HG02610 (cell line): ENCODE data around the gene DPYD.

Source experiments
- ATAC-seq: cut with Tn5 transposase; IDR thresholded peaks from one replicate; pipeline ENCODE4 v1.9.1; 2021; ENCODE audit warnings: mild to moderate bottlenecking, moderate library complexity; ENCODE audit not compliant: unreplicated experiment

Gene DPYD

DNA sequence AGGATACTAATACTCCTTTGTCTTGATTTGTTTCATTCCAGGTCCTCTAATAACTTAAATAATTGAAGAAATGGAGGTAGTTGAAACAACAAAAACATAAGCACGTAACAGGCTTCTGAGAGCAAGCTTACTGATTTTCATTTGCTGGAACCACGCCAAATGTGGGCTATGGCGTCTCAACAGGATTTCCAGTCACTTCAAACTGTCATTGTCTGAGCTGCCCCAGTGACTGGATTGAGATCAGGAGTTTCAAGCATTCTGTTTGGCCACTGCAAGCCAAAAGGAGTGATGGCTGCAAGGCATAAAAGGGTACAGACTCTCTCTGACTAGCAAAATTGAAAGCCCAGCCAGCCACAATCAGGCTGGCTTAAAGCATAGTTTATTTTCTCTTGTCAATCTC lies 289.9 kb downstream of the DPYD start:
- ATAC-seq: no peak

DNA sequence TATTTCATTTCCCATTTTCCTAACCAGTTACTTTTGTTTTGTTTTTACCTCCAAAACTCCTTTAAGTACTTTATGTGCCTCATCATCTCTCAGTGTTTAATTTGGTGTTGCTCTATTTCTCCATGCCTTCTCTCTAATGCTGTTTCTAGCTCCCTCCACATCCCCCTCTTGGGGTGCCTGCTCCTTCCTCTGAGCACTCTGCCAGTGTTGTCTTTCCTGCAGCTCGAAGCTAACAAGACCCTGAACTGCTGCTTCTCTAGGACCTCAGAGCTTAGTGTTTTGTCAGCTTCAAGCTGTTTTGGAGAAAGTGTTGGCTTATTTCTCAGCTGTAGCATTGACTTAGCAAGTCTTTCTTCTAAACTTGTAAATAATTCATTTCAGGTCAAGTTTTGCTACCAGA lies 290.6 kb downstream of the DPYD start:
- no peak for ATAC-seq

DNA sequence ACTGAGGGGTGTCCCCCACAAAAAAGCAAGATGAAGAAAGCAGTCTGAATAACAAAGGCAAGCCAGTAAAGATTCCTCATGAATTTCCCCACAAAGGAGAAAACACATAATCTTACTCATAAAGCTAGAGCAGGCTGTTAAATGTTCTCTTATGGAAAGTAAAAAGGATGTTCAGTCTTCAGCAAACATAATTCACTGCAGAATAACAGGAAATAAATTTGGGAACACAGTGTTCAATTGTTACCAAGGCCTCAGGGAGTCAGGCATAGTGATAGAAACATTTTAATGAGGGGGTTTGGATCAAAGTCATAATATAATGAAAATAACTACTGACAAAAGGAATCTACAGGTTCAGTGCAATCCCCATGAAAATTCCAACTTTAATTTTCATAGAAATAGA lies 297.6 kb downstream of the DPYD start:
- ATAC-seq: no peak

DNA sequence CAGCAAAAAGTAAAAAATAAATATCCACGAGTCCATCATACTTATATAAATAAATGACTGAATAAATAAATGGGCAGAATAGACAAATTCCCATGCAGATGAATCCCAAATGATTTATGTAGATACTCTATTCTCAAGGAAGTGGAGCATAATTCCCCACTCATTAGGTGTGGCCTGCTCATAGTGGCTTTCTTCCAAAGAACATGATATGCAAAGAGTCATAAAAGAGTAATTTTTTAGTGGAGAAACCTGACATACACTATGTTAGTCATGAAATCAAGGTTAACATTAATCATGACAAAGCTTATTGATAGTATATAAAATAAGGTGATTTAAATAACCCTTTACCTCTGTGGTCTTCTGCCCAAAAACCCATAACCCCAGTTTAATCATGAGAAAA lies 298.9 kb downstream of the DPYD start:
- no peak for ATAC-seq

DNA sequence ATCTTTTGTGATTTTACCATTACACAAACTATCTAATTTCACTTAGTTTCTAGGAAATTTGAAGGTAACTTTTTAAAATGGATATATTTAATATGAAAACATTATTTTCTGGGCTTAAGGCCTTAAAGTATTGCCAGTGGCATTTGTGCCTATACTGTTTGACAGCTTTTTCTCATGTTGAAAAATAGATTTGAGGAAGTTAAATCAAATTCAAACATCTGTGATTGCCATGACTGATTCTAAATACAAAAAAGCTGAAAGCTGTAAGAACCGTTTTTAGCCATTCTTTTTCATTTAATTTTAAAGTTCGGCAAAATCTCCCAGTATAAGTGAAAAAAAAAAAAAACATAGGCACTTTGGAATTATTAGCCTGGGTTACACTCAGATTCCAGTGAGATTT lies 301.1 kb downstream of the DPYD start:
- ATAC-seq: no peak

DNA sequence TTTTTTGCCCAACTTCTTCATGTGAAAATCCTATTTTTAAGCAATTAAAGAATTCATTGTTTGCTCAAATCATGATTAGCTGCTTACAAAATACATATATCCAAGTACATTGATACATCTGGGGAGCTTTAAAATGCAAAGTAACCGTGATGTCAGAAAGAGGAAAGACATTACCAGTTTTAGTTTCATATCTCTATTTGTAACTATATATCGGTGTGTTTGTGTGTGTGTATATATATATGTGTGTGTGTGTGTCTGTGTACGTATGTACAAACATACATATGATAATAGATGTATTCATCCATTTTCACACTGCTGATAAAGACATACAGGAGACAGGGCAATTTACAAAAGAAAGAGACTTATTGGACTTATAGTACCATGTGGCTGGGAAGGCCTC lies 310.1 kb downstream of the DPYD start:
- ATAC-seq: no peak

DNA sequence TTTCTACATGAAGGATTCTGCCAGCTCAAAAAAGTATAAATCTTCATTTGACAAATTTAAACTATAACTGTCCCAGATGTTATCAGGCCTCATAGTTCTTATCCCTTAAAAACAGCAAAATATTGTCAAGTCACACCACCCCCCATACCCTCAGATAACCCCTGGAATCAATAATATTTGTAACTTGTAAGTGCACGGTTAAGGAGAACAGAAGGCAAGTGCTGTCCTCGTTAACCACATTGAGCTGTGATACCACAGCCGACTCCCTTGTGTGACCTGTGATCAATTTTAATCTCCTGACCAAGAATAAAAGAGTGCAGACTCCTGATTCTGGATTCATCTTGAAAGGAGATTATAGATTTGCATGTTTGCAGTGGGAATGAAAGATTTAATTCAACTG lies 310.7 kb downstream of the DPYD start:
- no peak for ATAC-seq

DNA sequence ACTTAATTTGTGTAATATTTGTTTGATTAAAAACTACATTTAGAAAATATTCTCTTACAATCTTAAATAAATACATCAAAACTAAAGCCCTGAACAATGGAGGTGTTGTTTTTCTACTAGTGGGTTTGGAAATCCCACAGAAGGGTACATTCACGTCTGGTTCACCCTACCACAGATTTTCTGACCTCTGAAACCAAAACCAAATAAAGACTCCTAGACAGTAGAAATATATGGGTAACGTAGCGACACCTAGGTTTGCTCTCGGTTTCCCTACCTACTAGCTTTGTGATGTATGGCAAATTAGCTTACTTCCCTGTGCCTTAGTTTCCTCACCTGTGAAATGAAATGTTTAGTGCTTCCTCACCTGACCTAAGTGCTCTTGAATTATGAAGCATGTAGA lies 312.6 kb downstream of the DPYD start:
- no peak for ATAC-seq

DNA sequence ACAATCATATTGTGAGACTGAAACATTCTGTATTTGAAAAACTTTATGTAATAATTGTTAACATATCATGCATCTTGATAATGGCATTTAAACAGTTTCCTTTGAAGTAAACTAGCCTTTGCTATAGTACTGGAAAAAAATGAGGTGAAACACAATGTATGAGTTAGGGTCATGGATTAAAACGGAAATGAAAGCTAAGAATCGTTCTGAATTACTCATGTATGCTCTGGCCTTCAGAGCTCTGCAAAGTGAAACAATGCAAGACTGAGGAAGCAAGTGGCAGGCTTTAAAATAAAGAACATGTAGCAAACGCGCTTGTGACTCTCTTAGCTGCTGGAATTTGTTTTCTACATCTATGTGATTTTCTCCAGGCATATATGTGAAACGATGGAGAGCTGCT lies 317.1 kb downstream of the DPYD start:
- no peak for ATAC-seq

DNA sequence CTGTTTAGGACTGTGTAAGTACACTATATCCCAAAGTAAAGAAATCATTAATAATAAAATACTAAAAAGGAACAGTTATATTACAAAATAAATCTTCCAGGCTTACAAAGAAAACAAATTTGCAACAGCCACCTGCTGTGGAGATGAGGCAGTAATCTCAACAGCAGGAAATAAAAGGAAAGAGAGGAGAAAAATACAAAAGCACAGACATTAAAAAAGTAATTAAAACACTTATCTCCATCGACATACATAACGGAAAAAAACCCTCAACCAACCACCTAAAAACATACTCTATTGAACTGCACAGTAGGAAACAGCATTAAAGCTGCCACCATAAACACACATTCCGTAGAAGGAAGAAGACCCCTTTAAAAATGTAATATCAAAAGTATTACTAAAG lies 317.6 kb downstream of the DPYD start:
- no peak for ATAC-seq

DNA sequence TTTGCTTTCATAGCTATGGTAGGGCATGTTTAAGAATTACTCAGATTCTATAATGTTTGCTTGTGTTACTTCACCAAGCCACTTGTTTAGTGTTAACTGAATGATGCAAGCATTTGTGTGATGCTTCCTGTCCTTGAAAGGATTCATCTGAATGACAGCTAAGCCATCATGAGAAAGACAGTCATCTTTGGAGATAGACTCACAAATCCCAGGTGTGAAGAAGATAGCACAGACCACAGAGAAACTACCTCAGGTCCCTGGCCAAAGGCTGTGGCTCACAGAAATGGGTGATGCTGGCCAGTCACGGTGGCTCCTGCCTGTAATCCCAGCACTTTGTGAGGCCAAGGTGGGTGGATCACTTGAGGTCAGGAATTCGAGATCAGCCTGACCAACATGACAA lies 321.4 kb downstream of the DPYD start:
- ATAC-seq: no peak

DNA sequence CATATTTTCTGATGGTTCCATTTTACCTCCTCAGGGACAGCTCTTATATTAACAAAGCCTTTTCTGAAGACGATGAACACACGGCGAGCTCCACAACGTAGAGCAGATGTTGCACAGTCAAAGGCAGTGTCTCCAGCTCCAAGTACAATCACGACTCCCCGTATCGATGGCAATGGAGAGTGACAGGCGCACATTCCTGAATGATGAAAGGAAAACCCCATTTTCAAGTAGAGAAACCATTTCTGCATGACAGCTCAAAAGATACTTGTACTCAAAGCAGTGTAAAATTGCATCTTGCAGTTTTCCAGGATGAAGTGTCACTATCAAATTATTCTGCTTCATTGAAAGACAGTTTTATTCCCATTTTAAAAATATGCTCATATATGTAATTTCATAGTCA lies 327.6 kb downstream of the DPYD start:
- ATAC-seq: no peak

DNA sequence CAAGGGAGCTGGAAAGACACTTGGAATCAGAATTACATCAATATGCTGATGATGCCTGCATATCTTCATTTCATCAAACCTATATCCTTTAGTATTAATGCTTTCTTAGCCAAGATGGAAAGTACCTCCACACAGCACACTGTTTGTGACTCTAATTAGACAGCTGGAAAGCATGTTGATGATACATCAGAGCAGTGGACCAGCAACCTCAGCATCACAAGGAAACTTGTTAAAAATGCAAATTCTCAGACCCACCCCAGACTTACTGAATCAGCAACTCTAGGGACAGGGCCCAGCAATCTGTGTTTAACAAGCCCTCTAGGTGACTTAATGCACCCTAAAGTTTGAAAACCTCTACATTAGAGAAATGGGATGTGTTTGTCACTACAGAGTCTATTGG lies 332.1 kb downstream of the DPYD start:
- ATAC-seq: no peak

DNA sequence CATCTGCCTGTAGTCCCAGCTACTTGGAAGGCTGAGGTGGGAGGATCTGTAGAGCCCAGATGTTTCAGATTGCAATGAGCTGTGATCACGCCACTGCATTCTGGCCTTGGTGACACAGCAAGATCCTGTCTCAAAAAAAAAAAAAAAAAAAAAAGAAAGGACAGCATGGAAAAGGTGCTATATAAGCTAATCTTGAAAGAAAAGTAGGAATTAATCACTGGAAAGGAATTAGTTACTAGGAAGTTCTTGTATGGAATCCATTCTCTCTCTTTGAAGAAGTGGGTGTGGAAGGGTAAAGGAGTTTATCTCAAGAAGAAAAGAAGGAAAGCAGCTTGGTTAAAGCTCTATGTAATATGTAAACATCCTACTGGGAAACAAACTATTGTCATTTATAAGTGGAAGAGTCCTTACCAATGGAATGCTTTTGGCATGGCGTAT lies 339.2 kb downstream of the DPYD start:
- no peak for ATAC-seq

DNA sequence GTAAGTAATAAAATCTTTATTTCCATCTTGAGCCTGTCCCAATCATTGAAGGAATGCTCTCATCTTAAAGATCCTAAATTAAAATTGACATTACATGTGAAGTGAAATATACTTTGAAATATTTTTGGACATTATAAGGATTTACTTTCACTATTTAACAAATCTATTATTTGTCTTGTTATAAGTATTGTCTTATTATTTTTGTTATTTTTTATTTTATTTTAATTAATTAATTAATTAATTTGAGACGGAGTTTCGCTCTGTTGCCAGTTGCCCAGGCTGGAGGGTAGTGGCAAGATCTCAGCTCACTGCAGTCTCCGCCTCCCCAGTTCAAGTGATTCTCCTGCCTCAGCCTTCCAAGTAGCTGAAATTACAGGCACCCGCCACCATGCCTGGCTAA lies 343.2 kb downstream of the DPYD start:
- ATAC-seq: no peak

DNA sequence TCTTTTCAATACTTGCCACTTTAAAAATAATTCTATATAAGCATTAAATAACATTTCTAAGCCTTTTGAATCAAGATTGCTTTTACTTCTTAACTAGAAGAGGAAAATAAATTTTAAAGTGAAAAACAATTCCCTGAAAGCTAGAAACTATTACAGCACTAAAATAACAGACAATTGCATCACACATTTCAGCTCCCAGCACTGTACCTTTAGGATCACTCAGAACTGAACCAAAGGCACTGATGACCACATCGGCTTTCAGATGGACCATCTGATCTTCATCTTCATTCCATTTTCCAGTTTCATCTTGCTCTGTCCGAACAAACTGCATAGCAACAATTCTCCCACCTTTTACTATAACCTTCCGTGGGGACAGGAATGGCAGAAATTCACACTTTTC lies 347.3 kb downstream of the DPYD start:
- no peak for ATAC-seq

DNA sequence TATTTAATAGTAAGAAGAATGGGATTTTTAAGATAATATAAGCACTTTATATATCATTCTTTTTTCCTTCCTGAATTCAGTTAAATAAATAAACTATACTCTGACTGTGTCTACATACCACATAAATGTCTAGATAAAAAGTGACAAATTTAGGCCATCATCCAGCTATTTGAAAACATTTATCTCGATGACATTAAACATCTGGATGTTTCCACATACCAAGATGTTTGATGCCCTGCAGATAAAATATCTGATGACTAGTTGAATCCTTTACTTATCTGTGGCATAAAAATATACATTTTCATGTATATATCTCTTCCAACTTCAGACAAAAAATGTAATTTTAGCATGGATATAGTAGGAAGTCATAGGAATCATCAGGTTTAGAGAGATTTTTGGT lies 348.3 kb downstream of the DPYD start:
- no peak for ATAC-seq

DNA sequence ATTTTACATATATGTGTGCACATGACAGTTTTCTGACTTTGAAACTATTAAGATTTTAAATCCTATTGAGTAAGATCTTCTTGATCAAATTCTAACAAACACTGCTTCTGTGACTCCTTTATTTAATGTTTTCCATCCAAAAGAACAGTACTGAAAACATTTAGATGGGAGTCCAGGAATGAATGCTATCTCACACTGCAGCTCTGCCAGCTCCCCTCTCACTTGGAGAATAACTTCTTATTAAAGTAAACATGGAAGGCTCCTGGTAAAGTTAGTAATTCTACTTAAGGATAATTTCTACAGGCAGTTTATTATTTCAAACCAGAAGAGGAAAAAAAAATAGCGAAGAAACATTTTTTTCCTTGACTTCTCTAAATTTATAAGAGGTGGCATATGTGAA lies 349.1 kb downstream of the DPYD start:
- ATAC-seq: no peak

DNA sequence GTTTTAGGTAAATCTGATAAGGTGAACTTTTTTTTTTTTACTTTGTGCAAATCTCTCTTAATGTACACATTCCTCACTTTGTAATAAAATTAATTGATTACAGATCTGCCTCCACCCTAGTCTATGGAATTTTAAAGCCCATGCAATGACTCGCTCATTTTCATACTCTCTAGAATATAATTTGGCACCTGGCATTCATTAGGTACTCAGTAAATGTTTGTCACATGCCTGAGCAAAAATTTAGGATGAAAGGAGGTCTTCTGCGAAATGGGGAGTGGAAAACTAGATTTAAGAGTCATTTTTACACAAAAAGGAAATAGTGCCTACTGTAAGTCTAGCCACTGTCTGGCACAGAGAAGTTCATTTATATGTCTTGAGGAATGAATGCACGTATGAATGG lies 350.1 kb downstream of the DPYD start:
- no peak for ATAC-seq

DNA sequence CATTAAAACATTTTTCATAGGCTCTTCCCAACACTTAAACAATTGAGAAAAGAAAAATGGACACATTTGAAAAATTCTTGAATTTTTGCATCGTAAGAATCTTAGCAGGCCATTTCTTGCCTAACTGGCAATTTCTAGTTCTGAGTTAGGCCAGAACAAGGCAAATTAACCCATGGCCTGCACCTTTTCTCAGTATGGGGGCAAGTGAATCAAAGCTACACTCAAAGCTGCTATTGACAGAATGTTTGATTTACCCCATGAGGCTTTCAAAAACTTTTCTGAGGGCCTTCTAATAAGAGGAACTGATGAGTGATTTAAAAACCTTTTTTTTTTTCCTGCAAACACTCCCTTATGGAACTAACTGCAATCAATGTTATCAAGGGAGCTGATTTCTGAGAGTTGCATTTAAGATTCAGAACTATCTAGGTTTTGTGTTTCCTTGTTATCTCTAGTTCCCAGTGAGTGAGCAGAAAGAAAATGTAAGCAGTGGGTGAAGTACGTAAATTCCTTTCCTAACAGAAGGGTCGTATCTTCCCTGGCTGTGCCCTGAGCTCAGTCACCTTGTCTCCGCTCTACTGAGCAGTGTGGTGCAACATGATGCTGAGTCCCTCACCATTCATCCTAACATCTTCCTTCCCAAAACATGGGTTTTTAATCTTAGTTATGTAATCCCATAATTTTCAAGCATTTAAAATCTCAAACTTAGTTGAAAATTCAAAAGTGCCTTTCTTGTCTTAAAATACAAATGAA lies 353.7 kb downstream of the DPYD start:
- ATAC-seq: no peak

DNA sequence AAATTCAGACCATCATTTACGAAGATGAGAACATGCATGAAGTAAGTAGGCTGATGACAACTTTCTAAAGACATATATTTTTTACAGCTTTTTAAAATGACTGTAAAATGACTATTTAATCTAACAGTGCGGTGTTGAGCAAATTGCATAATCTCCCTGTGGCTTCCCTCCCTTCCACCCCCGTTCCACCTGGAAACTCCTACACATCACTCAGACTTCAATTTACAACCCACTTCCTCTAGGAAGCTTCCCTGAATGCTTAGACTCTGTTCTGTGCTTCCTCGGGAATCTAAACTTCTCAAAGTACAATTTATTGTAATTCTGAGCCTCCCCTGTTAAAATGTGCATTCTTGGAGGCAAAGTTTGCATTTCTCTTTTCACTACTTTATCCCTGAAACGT lies 354.9 kb downstream of the DPYD start:
- no peak for ATAC-seq

DNA sequence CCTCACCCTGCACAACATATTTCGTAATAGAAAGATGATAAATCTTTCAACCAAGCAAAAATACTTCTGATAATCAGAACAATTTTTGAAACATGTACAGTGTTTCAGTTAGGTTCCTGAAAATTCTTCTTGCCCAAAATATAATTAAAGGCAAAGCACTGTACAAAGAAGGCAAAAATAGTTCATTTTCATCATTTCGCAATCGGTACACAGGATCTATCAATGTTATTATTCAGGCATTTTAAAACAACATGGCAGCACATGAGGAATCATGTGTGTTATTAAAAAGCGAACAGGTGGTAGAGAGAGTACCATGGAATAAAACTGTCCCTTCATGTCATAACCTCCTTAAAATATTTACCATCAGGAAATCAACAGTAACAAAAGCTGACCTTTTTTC lies 356.9 kb downstream of the DPYD start:
- ATAC-seq: no peak

DNA sequence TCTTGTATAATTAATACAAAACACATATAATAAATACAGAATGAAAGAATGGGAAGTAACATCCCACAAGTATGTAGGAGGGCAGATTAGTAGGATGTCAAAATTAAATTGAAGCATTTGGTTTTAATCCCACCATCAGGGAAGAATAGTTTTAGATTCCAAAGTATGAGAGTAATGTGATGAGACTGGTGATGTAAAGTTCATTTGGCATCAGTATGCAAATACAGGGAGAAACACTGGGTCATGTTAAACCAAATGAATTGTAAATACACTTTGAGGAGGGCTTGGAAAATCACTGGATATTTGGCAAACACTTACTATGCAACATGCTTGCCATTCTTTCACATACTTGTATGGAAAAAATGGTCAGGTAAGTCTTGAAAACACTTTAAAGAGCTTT lies 358.8 kb downstream of the DPYD start:
- no peak for ATAC-seq
